A549 (cell line): ENCODE measurements around the gene MITF. TPM values are rescaled to one million over a fixed set of nuclear protein-coding genes. Genes with fewer than 3 reads are reported as not detected.
A peak's percentile ranks its signal among the peaks of the same experiment; 100 is the strongest.

Source experiments
- ATAC-seq, 2 experiments: fragments of 200-7000 bp in 1 of 2; fragments of >200 bp in 1 of 2; cut with Nextera tagmentation in 1 of 2; cut with Tn5 transposase in 1 of 2; 3 replicates each; pipeline versions ENCODE4 v1.8.0 to v1.9.1; 2018 to 2020; ENCODE audit warnings: mild to moderate bottlenecking in 1 of 2, moderate library complexity in 1 of 2
- CTCF ChIA-PET: fragments of 300-600 bp; sonication (Branson Sonifier 250); formaldehyde crosslinking; extraction: SDS; loops from one replicate; lab custom pipeline; 2021; ENCODE audit warnings: antibody characterized with exemption, inconsistent platforms; lab: Yijun Ruan, JAX
- POLR2A ChIA-PET: fragments of 350-600 bp; formaldehyde crosslinking; extraction: SDS; loops from one replicate; lab custom pipeline; 2021; ENCODE audit warnings: antibody characterized with exemption, inconsistent platforms; lab: Yijun Ruan, JAX
- DNase-seq, 2 experiments: peaks; one replicate each; pipeline versions ENCODE4 v3.0.0 to v3.0.0-alpha.2; 2011 to 2016; ENCODE audit warnings: low read depth in 1 of 2, low spot score in 1 of 2
- FAIRE-seq: peaks from 2 replicates; lab custom pipeline; 2011; peaks lifted over from hg19 to GRCh38; lab: Jason Lieb, UNC
- H3K27ac ChIP-seq, 2 experiments: fragments of >200 bp; sonication (Bioruptor Twin); formaldehyde crosslinking; 3 replicates each; pipeline ENCODE4 v1.5.1; 2016 to 2017
- H3K4me1 ChIP-seq: fragments of >200 bp; sonication (Bioruptor Twin); formaldehyde crosslinking; 3 replicates; pipeline ENCODE4 v1.6.1; 2016
- H3K4me2 ChIP-seq: fragments of >200 bp; sonication (Bioruptor Twin); formaldehyde crosslinking; 3 replicates; pipeline ENCODE4 v1.6.1; 2016
- H3K4me3 ChIP-seq: fragments of >200 bp; sonication (Bioruptor Twin); formaldehyde crosslinking; 3 replicates; pipeline ENCODE4 v1.5.1; 2016
- H3K9me3 ChIP-seq: fragments of >200 bp; sonication (Bioruptor Twin); formaldehyde crosslinking; 3 replicates; pipeline ENCODE4 v1.6.1; 2016
- CBX8 ChIP-seq: fragments of 200-600 bp; sonication (generic); IDR thresholded peaks from 2 replicates; pipeline ENCODE4 v1.6.1; 2016
- CEBPB ChIP-seq, 2 experiments: fragments of >200 bp in 1 of 2; sonication (Bioruptor Twin) in 1 of 2; formaldehyde crosslinking in 1 of 2; IDR thresholded peaks; 2 replicates each; pipeline ENCODE4 v1.6.1; 2012 to 2016
- ELK1 ChIP-seq: fragments of 150-350 bp; IDR thresholded peaks from 2 replicates; pipeline ENCODE4 v1.6.1; 2014; ENCODE audit warnings: low read depth, mild to moderate bottlenecking, low read length
- ESRRA ChIP-seq: fragments of 150-350 bp; IDR thresholded peaks from 2 replicates; pipeline ENCODE4 v1.6.1; 2014; ENCODE audit warnings: mild to moderate bottlenecking, low read length, borderline replicate concordance
- FOSB ChIP-seq: fragments of 250-450 bp; sonication (Bioruptor Pico); IDR thresholded peaks from 2 replicates; pipeline ENCODE4 v1.5.0; 2020; ENCODE audit warnings: mild to moderate bottlenecking, moderate library complexity
- HES2 ChIP-seq: fragments of >200 bp; sonication (Bioruptor Twin); formaldehyde crosslinking; IDR thresholded peaks from 2 replicates; pipeline ENCODE4 v1.6.1; 2016
- HMGXB4 ChIP-seq: fragments of 250-450 bp; sonication (Bioruptor Pico); IDR thresholded peaks from 2 replicates; pipeline ENCODE4 v1.5.0; 2021; ENCODE audit warnings: mild to moderate bottlenecking, moderate library complexity, borderline replicate concordance
- HOXA7 ChIP-seq: fragments of 250-450 bp; sonication (Bioruptor Pico); IDR thresholded peaks from 2 replicates; pipeline ENCODE4 v1.5.0; 2020; ENCODE audit warnings: mild to moderate bottlenecking, moderate library complexity
- HOXB13 ChIP-seq: fragments of 250-450 bp; sonication (Bioruptor Pico); IDR thresholded peaks from 2 replicates; pipeline ENCODE4 v1.5.0; 2020; ENCODE audit warnings: low read depth, mild to moderate bottlenecking, moderate library complexity
- MYC ChIP-seq: IDR thresholded peaks from 2 replicates; pipeline ENCODE4 v1.6.1; 2012; ENCODE audit warnings: mild to moderate bottlenecking, inconsistent platforms, low read length, improper control_type of control experiment, borderline replicate concordance
- NFE2L2 ChIP-seq: fragments of 150-350 bp; conservative IDR thresholded peaks from 2 replicates; pipeline ENCODE4 v1.6.1; 2014; ENCODE audit warnings: low read length
- PHF8 ChIP-seq: fragments of 200-600 bp; sonication (generic); IDR thresholded peaks from 2 replicates; pipeline ENCODE4 v1.6.1; 2016; ENCODE audit warnings: low read depth, mild to moderate bottlenecking, antibody characterized with exemption, moderate library complexity, borderline replicate concordance
- POLR2A ChIP-seq: IDR thresholded peaks from 2 replicates; pipeline ENCODE4 v1.6.1; 2012; ENCODE audit warnings: mild to moderate bottlenecking, low read length
- RAD21 ChIP-seq, 2 experiments: fragments of >200 bp in 1 of 2; sonication (Bioruptor Twin) in 1 of 2; formaldehyde crosslinking in 1 of 2; IDR thresholded peaks in 1 of 2; conservative IDR thresholded peaks in 1 of 2; 2 replicates in 1 of 2; 3 replicates in 1 of 2; pipeline ENCODE4 v1.6.1; 2012 to 2018; ENCODE audit warnings: inconsistent platforms in 1 of 2
- RFX5 ChIP-seq: fragments of 450-650 bp; IDR thresholded peaks from 2 replicates; pipeline ENCODE4 v1.7.1; 2014; ENCODE audit warnings: antibody characterized with exemption, mild to moderate bottlenecking, moderate library complexity
- RNF2 ChIP-seq: fragments of 200-600 bp; sonication (generic); IDR thresholded peaks from 2 replicates; pipeline ENCODE4 v1.6.1; 2016; ENCODE audit warnings: low read depth, mild to moderate bottlenecking, antibody characterized with exemption, moderate library complexity, borderline replicate concordance
- SMC3 ChIP-seq: fragments of >200 bp; sonication (Bioruptor Twin); formaldehyde crosslinking; IDR thresholded peaks from 3 replicates; pipeline ENCODE4 v1.6.1; 2018; ENCODE audit warnings: inconsistent platforms
- ZFP36 ChIP-seq: fragments of 450-650 bp; IDR thresholded peaks from 2 replicates; pipeline ENCODE4 v1.6.1; 2014; ENCODE audit warnings: borderline replicate concordance; ENCODE audit not compliant: partially characterized antibody
- WGBS: methylation state at CpG from one replicate; pipeline ENCODE4 v1.1.6; 2017; ENCODE audit errors: missing lambda C conversion rate; 5-methylcytosine and 5-hydroxymethylcytosine counted together
- polyA plus RNA-seq, 4 experiments: library from polyadenylated mRNA; depleted of rRNA in 3 of 4; stranded (reverse); fragments of >200 nt; fragmentation: RNase III in 1 of 4; extraction: RNeasy Plus Mini Kit Qiagen cat#74134 plus additional on column Dnase treatment in 1 of 4; gene quantifications; 2 replicates in 3 of 4; 3 replicates in 1 of 4; pipeline ENCODE4 v1.2.3, GENCODE V29; 2011 to 2017
- TF ChIP-seq, protein P1 (sequence below): IDR thresholded peaks from 2 replicates; pipeline ENCODE4 v1.6.1; 2012; ENCODE audit warnings: low read depth, borderline replicate concordance
- TF ChIP-seq, protein P2 (sequence below): IDR thresholded peaks from 2 replicates; pipeline ENCODE4 v1.6.1; 2012

The MITF gene
- polyA plus RNA-seq, 2 of the 4 experiments (the other 2 are of a cell fraction) = 14.3 to 15.9 TPM

DNA sequence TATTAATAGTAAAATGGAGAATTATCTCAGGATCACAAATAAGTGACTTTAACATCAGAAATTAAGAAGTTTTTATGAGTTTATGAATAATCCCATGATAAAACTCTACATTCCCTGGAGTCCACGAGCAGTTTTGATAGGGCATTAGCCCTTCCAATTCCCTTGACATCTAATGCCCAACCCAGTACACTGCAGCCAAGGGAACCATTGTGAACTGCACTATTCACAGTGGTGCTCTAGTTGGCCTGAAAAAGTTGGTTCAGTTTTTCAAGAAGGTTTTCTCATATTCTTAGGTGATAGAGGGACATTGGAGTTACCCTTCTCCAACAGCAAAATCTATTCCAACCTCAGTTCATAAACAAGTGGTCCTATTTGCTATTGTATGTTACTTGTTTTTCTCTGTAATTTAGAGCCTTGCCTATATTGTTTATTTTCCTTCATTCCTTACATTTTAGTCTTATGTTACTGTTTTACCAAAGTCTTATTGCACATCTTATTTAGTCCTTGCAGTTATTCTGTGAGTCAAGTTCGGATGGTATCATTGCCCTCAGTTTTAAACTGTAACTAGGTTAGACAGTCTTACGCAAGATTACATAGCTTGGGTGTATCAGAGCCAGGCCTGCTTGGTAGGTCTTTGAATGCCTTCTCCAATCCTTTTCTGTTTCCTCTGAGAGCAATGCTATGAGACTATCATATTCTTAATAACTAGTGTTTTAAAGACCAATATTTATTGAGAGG, 202.3 kb downstream of the MITF start:
- ChIA-PET POLR2A (no interaction called here), CTCF (interaction anchor here (1.6 kb wide), 1 partner anchor 250 kb away, joined by 4 read pairs; no protein-coding TSS in a partner anchor)
- Histone ChIP-seq H3K4me3 (no peak overlapping the region), H3K27ac (peak overlapping the region; percentile 11 to 17; a peak in 4 of 6 replicates), H3K4me1 (peaks cover 24% of the 10 kb centered on the region), H3K4me2 (peak overlapping the region; percentile 42), H3K9me3 (no peaks in the 10 kb centered on the region)
- WGBS = 54% methylated on average over 3 of the region's 3 CpGs
- TF ChIP-seq HES2 (0 out of 2 replicates have a peak, but pooled peaks have one; percentile 14), RNF2 (no peak), CEBPB (IDR thresholded peaks at IDR 0.05) (peak; percentile 65 to 81; a peak in 3 of 4 replicates)
- ATAC-seq (peak; percentile 44 to 71; a peak in 2 of 6 replicates), FAIRE-seq (no peak), DNase-seq (peak in 1 of 2 experiments; percentile 7)

DNA sequence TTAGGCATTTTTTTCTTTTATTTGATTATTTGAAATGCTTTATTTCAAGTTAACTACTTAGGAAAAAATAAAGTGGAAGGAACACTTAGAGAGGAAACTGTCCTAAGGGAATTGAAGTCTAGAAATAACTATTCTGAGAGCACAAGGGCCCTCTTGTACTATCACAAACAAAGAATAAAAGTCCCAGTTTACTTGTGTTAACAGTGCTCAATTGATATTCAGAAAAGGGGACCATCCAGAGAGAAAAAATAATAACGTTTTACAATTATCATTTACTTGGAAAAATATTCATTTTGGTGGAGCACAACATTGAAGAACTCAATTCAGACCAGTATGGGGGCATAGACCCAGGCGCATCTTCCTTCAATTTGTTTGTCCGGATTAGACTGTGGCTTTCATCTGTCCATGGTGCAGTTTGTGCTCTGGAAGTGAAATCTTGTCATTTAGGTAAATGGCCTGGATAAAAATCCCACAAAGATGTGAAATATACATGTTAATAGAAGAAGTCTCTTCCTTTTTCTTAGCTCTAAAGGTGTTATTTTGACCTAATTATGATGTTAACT, 205.7 kb downstream of the MITF start:
- WGBS = 72% methylated on average over 3 of the region's 3 CpGs
- ChIA-PET POLR2A (no interaction called here), CTCF (interaction anchor here (0.8 to 7.1 kb wide), 3 partner anchors 152 to 253 kb away, joined by 3 to 65 read pairs (median 5); no protein-coding TSS in a partner anchor)
- no peak for DNase-seq
- no peak for FAIRE-seq
- no peak for TF ChIP-seq RNF2
- TF ChIP-seq CEBPB (IDR thresholded peaks at IDR 0.05) = no peak
- no peak for TF ChIP-seq ELK1
- no peak for TF ChIP-seq HOXB13 (CRISPR knock-in tag)
- no peak for TF ChIP-seq FOSB (CRISPR knock-in tag)
- TF ChIP-seq RAD21 (conservative IDR thresholded peaks at IDR 0.05 in 1 of 2, IDR thresholded peaks at IDR 0.05 in 1 of 2) = no peak
- no peak for TF ChIP-seq MYC
- TF ChIP-seq, protein P1, sequence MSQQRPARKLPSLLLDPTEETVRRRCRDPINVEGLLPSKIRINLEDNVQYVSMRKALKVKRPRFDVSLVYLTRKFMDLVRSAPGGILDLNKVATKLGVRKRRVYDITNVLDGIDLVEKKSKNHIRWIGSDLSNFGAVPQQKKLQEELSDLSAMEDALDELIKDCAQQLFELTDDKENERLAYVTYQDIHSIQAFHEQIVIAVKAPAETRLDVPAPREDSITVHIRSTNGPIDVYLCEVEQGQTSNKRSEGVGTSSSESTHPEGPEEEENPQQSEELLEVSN = no peak
- no peak for TF ChIP-seq ZFP36
- TF ChIP-seq, protein P2, sequence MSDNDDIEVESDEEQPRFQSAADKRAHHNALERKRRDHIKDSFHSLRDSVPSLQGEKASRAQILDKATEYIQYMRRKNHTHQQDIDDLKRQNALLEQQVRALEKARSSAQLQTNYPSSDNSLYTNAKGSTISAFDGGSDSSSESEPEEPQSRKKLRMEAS = no peak
- no peak for TF ChIP-seq NFE2L2
- TF ChIP-seq SMC3 = no peak
- TF ChIP-seq ESRRA = no peak
- TF ChIP-seq HMGXB4 (CRISPR knock-in tag) = no peak
- TF ChIP-seq HOXA7 (CRISPR knock-in tag) = no peak
- TF ChIP-seq CBX8 = no peak
- no peak for TF ChIP-seq RFX5
- TF ChIP-seq PHF8 = no peak
- no peak for TF ChIP-seq POLR2A
- TF ChIP-seq, all 56 proteins: peak for 0
- no peak for ATAC-seq
- Histone ChIP-seq H3K27ac (no peak overlapping the region), H3K4me1 (peaks cover 36% of the 10 kb centered on the region), H3K9me3 (no peaks in the 10 kb centered on the region), H3K4me2 (no peak overlapping the region), H3K4me3 (no peak overlapping the region)
